ENCODE results near the gene P2RY1. TPM values are rescaled to one million over a fixed set of nuclear protein-coding genes. Genes with fewer than 3 reads are reported as not detected.

P2RY1 gene
- total and polyA plus RNA-seq, 2 of the 4 experiments (the other 2 are of a cell fraction): not detected

DNA sequence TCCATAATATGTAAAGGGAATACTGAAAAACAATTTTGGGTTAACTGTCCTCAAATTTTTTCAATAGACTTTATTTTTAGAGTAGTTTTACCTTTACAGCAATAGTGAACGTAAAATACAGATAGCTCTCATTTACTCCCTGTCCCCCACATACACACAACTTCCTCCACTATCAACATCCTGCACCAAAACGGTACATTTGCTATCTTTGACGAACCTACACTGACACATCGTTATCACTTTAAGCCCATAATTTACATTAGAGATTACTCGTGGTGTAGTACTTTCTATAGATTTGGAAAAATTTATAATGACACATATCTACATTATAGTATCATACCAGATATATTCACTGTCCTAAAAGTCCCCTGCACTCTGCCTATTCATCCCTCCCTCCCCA, 16.9 kb upstream of the P2RY1 start:
- Histone ChIP-seq H3K4ac (ENCODE audit: low read depth, low read length) (no peak overlapping the region), H2BK20ac (ENCODE audit: low read depth, low read length) (no peak overlapping the region), H4K20me1 (ENCODE audit: insufficient read depth, low read length) (no peaks in the 10 kb centered on the region), H3K36me3 (ENCODE audit: control insufficient read depth, insufficient read depth, low read length) (no peaks in the 10 kb centered on the region), H2AK9ac (replicated peaks; ENCODE audit: low read depth, low read length, poor library complexity) (no peak overlapping the region), H3K27me3 (ENCODE audit: control insufficient read depth, insufficient read depth, low read length) (no peaks in the 10 kb centered on the region), H2AK5ac (ENCODE audit: low read depth, low read length) (no peak overlapping the region), H3K14ac (replicated peaks; ENCODE audit: low read depth, low read length) (no peak overlapping the region), H3K18ac (ENCODE audit: low read depth, low read length) (no peak overlapping the region), H2BK120ac (ENCODE audit: low read depth, low read length) (no peak overlapping the region), H3K4me2 (ENCODE audit: low read depth, low read length) (no peak overlapping the region), H4K5ac (ENCODE audit: low read depth, low read length) (no peak overlapping the region), H4K8ac (ENCODE audit: low read depth in 2 of 2, low read length in 2 of 2) (no peak overlapping the region), H3K79me1 (ENCODE audit: low read depth in 1 of 2, low read length in 2 of 2) (no peaks in the 10 kb centered on the region), H3K9me3 (ENCODE audit: control insufficient read depth, insufficient read depth, low read length) (no peaks in the 10 kb centered on the region), H3K23ac (ENCODE audit: low read depth, low read length) (no peak overlapping the region), H2BK5ac (ENCODE audit: low read depth, low read length, poor library complexity, severe bottlenecking) (no peak overlapping the region), H3K56ac (ENCODE audit: extremely low read depth, insufficient read depth, low read length) (no peak overlapping the region), H2AFZ (replicated peaks; ENCODE audit: low read length, poor library complexity) (no peak overlapping the region), H3K9ac (ENCODE audit: low read depth, low read length) (no peak overlapping the region), H4K91ac (ENCODE audit: insufficient read depth, low read depth, low read length) (no peak overlapping the region), H2BK15ac (ENCODE audit: low read depth, low read length) (no peak overlapping the region), H3K4me1 (ENCODE audit: control insufficient read depth, insufficient read depth, low read length) (no peaks in the 10 kb centered on the region), H3K27ac (ENCODE audit: insufficient read depth, low read length) (no peak overlapping the region), H3K9me1 (ENCODE audit: insufficient read depth, low read length) (no peaks in the 10 kb centered on the region), H3K4me3 (ENCODE audit: insufficient read depth, low read depth, low read length) (no peak overlapping the region)
- WGBS, 2 experiments (ENCODE audit: extremely low coverage in 2 of 2, insufficient read length in 1 of 2): no CpG with 5 or more reads among the region's 5 CpGs
- dilution Hi-C loops (cut with HindIII; ENCODE audit: low sequenced_read_pairs, unreplicated experiment) (no loop called here), intact Hi-C loops (cut with micrococcal nuclease) (no loop called here), in situ Hi-C loops (cut with MboI; ENCODE audit: low sequenced_read_pairs) (no loop called here)
- DNase-seq (no peak), ATAC-seq (ENCODE audit: low read depth) (no peak)
- ChIA-PET CTCF (no interaction called here), POLR2A (ENCODE audit: unreplicated experiment) (no interaction called here)
- BruUV-seq (replicated peaks): no TSS peak
- TF ChIP-seq MAZ (IDR thresholded peaks at IDR 0.05; ENCODE audit: borderline replicate concordance, low read depth, low read length) (no peak), CHD1 (IDR thresholded peaks at IDR 0.05; ENCODE audit: low read depth, low read length) (no peak), RFX5 (IDR thresholded peaks at IDR 0.05; ENCODE audit: low read depth, low read length) (no peak), POLR2A (IDR thresholded peaks at IDR 0.05; ENCODE audit: low read depth, low read length) (no peak), BHLHE40 (IDR thresholded peaks at IDR 0.05; ENCODE audit: low read depth, low read length) (no peak), FOS (IDR thresholded peaks at IDR 0.05; ENCODE audit: low read depth, low read length) (no peak), RCOR1 (IDR thresholded peaks at IDR 0.05; ENCODE audit: insufficient replicate concordance, low read length) (no peak), NFE2L2 (IDR thresholded peaks at IDR 0.05; ENCODE audit: low read depth, low read length) (no peak), RAD21 (IDR thresholded peaks at IDR 0.05; ENCODE audit: low read length) (no peak), SMC3 (IDR thresholded peaks at IDR 0.05; ENCODE audit: low read depth, low read length) (no peak), MXI1 (IDR thresholded peaks at IDR 0.05; ENCODE audit: borderline replicate concordance, low read depth, low read length) (no peak)
- TF ChIP-seq, protein P1, sequence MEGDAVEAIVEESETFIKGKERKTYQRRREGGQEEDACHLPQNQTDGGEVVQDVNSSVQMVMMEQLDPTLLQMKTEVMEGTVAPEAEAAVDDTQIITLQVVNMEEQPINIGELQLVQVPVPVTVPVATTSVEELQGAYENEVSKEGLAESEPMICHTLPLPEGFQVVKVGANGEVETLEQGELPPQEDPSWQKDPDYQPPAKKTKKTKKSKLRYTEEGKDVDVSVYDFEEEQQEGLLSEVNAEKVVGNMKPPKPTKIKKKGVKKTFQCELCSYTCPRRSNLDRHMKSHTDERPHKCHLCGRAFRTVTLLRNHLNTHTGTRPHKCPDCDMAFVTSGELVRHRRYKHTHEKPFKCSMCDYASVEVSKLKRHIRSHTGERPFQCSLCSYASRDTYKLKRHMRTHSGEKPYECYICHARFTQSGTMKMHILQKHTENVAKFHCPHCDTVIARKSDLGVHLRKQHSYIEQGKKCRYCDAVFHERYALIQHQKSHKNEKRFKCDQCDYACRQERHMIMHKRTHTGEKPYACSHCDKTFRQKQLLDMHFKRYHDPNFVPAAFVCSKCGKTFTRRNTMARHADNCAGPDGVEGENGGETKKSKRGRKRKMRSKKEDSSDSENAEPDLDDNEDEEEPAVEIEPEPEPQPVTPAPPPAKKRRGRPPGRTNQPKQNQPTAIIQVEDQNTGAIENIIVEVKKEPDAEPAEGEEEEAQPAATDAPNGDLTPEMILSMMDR (conservative IDR thresholded peaks at IDR 0.05; ENCODE audit: low read depth, low read length): no peak
- TF ChIP-seq, protein P2, sequence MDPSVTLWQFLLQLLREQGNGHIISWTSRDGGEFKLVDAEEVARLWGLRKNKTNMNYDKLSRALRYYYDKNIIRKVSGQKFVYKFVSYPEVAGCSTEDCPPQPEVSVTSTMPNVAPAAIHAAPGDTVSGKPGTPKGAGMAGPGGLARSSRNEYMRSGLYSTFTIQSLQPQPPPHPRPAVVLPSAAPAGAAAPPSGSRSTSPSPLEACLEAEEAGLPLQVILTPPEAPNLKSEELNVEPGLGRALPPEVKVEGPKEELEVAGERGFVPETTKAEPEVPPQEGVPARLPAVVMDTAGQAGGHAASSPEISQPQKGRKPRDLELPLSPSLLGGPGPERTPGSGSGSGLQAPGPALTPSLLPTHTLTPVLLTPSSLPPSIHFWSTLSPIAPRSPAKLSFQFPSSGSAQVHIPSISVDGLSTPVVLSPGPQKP (IDR thresholded peaks at IDR 0.05; ENCODE audit: borderline replicate concordance, low read depth, low read length): no peak
- TF ChIP-seq, protein P3, sequence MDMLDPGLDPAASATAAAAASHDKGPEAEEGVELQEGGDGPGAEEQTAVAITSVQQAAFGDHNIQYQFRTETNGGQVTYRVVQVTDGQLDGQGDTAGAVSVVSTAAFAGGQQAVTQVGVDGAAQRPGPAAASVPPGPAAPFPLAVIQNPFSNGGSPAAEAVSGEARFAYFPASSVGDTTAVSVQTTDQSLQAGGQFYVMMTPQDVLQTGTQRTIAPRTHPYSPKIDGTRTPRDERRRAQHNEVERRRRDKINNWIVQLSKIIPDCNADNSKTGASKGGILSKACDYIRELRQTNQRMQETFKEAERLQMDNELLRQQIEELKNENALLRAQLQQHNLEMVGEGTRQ (IDR thresholded peaks at IDR 0.05; ENCODE audit: low read depth, low read length): no peak
